DMS79 treated with DMSO at 0.1 percent for 48 hours (cell line): ENCODE data around the gene ROBO1.
"Not testable (repeated sequence)": the region's sequence is repeated elsewhere in the genome, so short reads cannot be mapped to it uniquely, and the experiment has no call there.

Experiments
- DNase-seq: peaks from one replicate; lab custom pipeline; 2025; lab: John Stamatoyannopoulos, UW

The ROBO1 gene

DNA sequence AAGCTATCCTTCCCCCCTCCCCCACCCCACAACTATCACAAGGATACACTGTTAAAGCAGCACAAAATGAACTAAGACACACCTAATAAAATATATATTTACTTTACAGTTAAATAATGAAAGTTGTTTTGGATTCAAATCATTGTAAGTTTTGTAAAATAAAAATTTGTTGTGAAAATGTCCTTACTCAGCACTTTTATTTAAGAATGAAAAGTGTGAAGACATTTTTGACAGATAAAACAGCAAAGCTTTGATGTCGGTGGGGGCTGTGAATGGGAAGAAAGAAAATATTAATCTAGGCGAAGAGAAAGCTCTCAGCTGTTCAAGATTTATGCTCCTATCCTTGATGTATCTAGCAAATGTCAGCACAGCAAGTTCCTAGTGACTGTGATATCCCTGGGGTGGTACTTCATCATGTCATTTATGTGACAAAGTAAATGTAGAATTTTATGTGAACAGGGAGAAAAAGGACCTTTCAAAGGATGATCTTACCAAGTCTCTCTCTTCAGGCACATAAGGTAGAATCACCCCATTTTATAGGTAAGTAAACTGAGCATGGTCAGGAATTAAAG, 216.4 kb downstream of the ROBO1 start:
- no peak for DNase-seq

GRCh38 chr3:79543218-79543982, 224.4 kb downstream of the ROBO1 start:
- DNase-seq = no peak

GRCh38 chr3:79534727-79535126, 233.1 kb downstream of the ROBO1 start:
- DNase-seq = no peak

GRCh38 chr3:79531566-79532295, 236.1 kb downstream of the ROBO1 start:
- no peak for DNase-seq

- peak; percentile 0 for DNase-seq
Observed at GRCh38 chr3:79521221-79521848, 246.5 kb downstream of the ROBO1 start.

DNA sequence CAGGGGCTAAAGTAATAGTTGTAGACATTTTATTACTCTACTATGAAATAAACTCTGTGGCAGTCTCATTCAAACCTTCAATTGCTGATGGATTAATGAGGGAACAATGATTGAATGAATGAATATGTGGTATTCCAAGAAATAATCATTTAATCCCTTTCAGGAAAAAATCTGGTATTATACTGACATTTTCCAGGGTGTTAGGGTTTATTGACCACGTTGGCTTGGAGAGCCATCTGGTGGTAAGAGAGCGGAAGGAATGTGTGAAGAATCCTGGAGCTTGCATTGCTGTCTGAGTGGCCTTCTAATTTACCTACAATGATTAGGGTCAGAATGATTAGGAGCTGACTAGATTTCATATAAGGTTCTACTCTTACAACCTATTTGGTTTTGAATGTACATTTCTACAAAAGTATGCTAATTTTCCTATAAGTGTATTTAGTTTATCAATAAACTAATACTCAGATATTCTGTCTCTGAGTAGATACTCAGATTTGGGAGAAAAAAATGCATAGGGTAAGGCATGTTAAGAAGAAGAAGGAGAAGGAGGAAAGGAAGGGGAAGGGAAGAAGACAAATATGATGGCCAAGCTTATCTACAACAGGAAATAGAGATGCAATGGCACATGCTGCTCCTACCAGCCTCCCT, 249.9 kb downstream of the ROBO1 start:
- no peak for DNase-seq

DNA sequence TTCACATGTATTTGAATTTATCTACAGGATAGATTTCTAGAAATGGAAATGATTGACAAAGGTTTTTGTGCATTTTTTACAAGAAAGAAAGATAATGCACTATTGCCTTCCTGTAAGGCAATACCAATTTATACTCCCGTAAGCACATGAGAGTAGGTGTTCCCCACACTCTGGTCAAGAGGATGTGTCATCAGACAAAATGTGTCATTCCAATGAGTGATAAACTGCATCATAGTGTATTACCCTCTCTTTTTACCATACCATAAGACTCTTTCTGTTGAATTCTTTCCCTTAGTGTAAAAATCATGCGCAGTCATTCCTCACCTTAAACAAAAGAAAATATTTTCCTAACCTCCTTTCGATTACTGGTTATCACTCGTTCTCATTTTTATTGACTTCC, 251.0 kb downstream of the ROBO1 start:
- no peak for DNase-seq

GRCh38 chr3:79515072-79515471, 252.7 kb downstream of the ROBO1 start:
- no peak for DNase-seq

GRCh38 chr3:79514069-79514468, 253.7 kb downstream of the ROBO1 start:
- DNase-seq = no peak

- no peak for DNase-seq
Observed at GRCh38 chr3:79506751-79507150, 261.0 kb downstream of the ROBO1 start.

DNA sequence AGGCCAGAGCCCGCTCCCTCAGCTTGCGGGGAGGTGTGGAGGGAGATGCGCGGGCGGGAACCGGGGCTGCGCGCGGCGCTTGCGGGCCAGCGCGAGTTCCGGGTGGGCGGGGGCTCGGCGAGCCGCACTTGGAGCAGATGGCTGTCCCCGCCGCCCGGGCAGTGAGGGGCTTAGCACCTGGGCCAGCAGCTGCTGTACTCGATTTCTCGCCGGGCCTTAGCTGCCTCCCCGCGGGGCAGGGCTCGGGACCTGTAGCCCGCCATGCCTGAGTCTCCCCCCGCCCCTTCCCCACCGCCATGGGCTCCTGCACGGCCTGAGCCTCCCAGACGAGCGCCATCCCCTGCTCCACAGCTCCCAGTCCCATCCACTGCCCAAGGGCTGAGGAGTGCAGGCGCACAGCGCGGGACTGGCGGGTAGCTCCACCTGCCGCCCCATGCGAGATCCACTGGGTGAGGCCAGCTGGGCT, 265.5 kb downstream of the ROBO1 start:
- not testable (repeated sequence) for DNase-seq

DNA sequence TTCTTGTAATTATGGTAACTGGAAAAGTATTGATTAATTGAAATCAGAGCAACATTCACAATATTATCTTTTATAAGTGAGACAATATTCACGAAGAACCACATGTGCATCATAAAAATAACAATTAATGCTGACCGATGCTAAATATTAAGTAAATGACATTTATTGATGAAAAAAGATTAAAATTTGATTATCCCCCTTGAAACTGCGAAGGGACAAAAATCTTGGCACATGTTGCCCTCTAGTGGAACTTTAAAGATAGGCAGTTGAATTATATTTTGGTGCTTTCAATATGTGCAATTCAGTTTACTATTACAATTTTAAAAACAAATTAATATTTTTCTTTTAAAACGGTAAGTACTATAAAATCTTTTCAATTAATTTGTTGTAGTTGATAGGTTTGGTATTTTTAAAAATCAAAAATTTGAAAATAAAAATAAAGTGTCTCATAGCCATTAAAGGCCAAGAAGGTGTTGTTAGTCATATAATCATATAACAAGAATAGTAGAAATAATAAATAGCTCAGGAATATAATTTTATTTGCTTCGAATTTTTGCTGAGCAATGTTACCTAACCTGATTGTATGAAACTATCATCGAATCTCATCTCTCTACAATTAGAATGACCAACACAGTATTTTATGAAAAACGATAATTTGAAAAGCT, 270.2 kb downstream of the ROBO1 start:
- no peak for DNase-seq

- no peak for DNase-seq
Observed at GRCh38 chr3:79491029-79491641, 276.7 kb downstream of the ROBO1 start.

DNA sequence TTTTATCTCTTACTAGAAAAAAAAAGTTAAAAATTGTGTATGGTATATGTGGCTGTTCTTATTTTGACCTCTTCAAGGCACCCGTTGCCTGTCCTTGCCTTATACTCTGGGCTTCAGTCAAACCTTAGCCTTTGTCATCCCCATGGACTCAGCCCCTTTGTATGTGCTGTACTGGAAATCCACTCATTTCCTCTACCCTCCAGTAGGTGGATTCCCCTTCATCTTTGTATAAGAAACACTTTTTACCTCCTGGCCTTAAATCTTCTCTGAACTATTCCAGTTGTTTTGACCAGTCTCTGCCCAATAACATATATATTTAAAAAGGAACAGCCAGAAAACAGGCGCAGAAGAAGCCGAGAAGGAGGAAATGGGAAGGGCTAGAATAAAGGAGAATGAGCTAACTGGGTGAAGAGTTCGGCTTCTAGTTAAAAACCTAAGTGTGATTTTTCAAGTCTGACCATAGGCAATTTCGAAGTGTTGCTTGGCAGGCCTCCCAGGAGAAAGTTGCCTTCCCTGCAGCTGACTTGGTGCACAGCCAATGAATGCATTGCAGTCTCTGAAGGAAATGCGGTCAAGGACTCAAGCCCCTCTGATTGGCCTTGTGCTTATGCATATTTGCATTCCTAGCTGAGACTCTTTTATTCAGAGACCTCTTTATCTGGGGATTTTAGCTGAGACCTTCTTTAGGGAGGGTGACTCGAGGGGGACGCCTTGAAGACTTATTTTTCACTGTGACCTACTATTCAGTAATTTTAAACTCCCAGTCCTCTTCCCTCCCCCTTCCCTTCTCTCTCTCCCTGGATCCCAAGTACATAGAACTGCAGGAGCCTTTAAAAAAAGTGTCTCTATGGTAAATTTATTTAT, 277.4 kb downstream of the ROBO1 start:
- no peak for DNase-seq

DNA sequence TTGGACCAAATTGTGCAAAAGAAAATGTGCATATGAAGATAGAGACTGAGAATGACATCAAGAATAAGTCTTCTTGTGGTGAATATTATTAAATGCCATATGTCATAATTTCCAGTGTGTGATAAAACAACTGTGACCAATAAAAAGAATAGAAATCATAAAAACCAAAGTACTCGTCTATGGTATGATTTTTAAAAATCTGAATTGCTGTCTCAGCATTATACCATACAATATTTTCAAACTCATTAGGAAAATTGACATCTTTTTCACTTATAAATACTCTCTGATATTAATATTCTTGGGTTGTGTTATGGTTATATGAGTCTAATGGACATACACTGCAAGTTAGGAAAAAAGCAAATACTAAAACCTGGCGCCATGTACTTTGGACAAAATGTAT, 279.4 kb downstream of the ROBO1 start:
- no peak for DNase-seq

DNA sequence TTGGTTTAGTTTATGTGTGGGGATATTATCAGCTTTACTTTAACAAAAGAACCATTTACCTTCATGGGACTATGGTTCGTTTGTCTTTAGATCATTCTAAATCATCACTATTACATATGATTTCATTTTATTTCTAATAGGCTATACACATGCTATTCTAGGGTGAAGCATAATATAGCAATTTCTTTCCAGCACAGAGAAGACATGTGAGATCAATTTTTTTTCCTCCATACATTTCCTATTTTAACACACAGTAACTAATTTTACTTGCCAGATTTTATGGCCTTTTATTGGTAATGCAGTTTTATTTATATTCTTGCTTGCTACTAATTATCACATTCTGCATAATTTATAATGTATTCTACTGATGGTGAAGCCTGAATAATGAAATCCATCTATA, 287.1 kb downstream of the ROBO1 start:
- DNase-seq = no peak

GRCh38 chr3:79478620-79479019, 289.2 kb downstream of the ROBO1 start:
- DNase-seq = no peak

- no peak for DNase-seq
Observed at GRCh38 chr3:79477242-79477641, 290.6 kb downstream of the ROBO1 start.

DNA sequence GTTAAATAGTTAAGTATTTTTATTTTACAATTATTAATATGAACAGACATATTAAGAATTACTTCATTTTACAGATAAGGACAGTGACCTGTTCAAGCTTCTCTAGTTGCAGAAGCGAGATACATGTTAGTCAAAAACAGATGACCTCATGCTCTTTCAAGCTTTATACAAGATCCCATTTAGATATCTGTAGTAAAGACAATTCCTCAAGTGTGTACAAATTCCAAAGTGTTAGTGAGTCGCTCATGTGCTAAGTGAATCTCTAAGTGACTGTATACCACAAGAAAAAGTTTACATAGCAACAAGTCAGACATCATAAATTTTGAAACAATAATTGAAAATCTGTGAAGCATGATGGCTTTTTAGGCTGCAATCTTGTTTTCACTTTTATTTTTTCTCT, 293.8 kb downstream of the ROBO1 start:
- DNase-seq = no peak

DNA sequence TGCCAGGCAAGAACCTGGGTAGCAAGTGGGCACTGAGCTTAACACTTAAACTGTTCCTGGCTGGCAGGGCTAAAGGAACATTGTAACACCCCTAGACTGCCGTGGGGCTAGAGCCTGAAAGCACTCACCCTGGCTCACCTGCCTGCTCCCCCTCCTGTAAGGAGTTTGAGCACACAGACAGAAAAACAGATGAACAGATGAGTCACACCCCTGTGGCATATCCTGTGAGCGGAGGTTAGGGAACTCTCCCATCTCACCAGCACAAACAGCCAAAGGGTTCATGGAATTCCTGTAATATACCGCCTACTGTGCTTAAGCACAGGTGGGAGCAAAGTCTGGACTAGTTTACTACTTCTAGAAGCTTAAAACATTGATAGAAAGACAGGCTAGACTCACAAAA, 300.1 kb downstream of the ROBO1 start:
- no peak for DNase-seq
